Stomach (tissue), 4 donors: ENCODE data around the gene PDE4D.

ENCODE experiments used
- POLR2A ChIP-seq, 4 donors: fragments of 450-650 bp; IDR thresholded peaks; one replicate each; pipeline ENCODE4 v1.6.1; 2016; ENCODE audit warnings: antibody characterized with exemption in 4 of 4, control low read depth in 2 of 4, mild to moderate bottlenecking in 1 of 4, moderate library complexity in 1 of 4
- POLR2AphosphoS5 ChIP-seq, 3 donors: sonication (generic); formaldehyde crosslinking; IDR thresholded peaks; one replicate each; pipeline ENCODE4 v1.6.1; 2016; ENCODE audit warnings: antibody characterized with exemption in 3 of 3
- TF ChIP-seq, protein P1 (sequence below), 7 experiments: fragments of 450-650 bp in 4 of 7; fragments of 200-600 bp in 3 of 7; sonication (generic) in 3 of 7; IDR thresholded peaks; one replicate each; pipeline ENCODE4 v1.5.1; 2016 to 2019; ENCODE audit warnings: antibody characterized with exemption in 7 of 7, control low read depth in 2 of 7, mild to moderate bottlenecking in 1 of 7

DNA sequence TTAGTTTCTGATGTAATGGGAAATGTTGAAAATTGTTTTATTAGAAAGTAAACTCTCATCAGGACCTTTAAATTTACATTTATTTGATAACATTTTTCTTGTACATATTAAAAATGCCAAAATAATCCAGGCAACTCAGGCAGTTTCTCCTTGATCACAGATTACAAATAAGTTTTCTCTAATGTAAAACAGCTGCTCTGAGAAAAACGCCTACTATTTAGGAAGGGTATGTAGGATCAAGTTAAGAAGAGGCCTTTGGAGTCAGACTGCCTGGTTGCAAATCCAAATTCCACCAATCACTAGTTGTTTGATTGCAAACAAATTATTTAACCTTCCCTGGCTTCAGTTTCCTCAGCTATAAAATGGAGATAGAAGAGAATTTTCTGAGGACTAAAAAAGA is 610.8 kb downstream of the PDE4D start:
- TF ChIP-seq, protein P1, sequence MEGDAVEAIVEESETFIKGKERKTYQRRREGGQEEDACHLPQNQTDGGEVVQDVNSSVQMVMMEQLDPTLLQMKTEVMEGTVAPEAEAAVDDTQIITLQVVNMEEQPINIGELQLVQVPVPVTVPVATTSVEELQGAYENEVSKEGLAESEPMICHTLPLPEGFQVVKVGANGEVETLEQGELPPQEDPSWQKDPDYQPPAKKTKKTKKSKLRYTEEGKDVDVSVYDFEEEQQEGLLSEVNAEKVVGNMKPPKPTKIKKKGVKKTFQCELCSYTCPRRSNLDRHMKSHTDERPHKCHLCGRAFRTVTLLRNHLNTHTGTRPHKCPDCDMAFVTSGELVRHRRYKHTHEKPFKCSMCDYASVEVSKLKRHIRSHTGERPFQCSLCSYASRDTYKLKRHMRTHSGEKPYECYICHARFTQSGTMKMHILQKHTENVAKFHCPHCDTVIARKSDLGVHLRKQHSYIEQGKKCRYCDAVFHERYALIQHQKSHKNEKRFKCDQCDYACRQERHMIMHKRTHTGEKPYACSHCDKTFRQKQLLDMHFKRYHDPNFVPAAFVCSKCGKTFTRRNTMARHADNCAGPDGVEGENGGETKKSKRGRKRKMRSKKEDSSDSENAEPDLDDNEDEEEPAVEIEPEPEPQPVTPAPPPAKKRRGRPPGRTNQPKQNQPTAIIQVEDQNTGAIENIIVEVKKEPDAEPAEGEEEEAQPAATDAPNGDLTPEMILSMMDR (IDR thresholded peaks at IDR 0.05): no peak
- TF ChIP-seq POLR2AphosphoS5 (IDR thresholded peaks at IDR 0.05) (no peak), POLR2A (IDR thresholded peaks at IDR 0.05) (no peak)
